T-helper 2 cell treated with Interferon-gamma antibody and Interleukin-4, amounts not matched to agents 5 μg/mL and 100 μg/mL, for 36 hours (primary cell): ENCODE results near the gene FAM13A.
"Not testable (repeated sequence)": the region's sequence is repeated elsewhere in the genome, so short reads cannot be mapped to it uniquely, and the experiment has no call there.

Experiments used
- DNase-seq: peaks from one replicate; pipeline ENCODE4 v3.0.0; 2021; ENCODE audit warnings: low spot score
- H3K27ac Mint-ChIP-seq: one replicate; pipeline ENCODE4 v1.8.0; 2021; ENCODE audit warnings: mild to moderate bottlenecking, mixed read lengths
- H3K27me3 Mint-ChIP-seq: one replicate; pipeline ENCODE4 v1.8.0; 2021; ENCODE audit warnings: low read depth, mixed read lengths
- H3K36me3 Mint-ChIP-seq: one replicate; pipeline ENCODE4 v1.8.0; 2021; ENCODE audit warnings: low read depth, mixed read lengths
- H3K4me1 Mint-ChIP-seq: one replicate; pipeline ENCODE4 v1.8.0; 2021; ENCODE audit warnings: low read depth, mixed read lengths
- H3K4me3 Mint-ChIP-seq: one replicate; pipeline ENCODE4 v1.8.0; 2022; ENCODE audit warnings: mild to moderate bottlenecking, moderate library complexity, mixed read lengths
- H3K9me3 Mint-ChIP-seq: one replicate; pipeline ENCODE4 v1.8.0; 2021; ENCODE audit warnings: mixed read lengths

The FAM13A gene

DNA sequence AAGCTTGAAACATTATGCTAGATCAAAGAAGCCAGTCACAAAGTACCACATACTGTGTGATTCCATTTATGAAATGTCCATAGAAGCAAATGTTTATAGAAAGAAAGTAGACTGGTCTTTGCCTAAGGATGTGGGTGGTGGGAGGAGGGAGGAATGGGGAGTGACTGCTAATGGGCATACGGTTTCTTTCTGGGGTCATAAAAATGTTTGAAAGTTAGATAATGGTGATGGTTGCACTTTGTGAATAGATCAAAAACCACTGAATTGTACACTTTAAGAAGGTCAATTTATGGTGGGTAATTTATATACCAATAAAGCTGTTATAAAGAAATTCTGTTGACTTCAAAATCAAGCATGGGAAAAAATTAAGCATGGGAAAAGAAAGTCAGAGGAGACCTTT, 56.6 kb downstream of the FAM13A start:
- no peaks in the 10 kb centered on the region for H3K9me3 Mint-ChIP-seq
- H3K4me1 Mint-ChIP-seq = no peaks in the 10 kb centered on the region
- no peak for DNase-seq
- no peaks in the 10 kb centered on the region for H3K36me3 Mint-ChIP-seq
- no peak overlapping the region for H3K27ac Mint-ChIP-seq
- no peak overlapping the region for H3K4me3 Mint-ChIP-seq
- no peaks in the 10 kb centered on the region for H3K27me3 Mint-ChIP-seq

GRCh38 chr4:88999392-88999930, 57.5 kb downstream of the FAM13A start:
- H3K9me3 Mint-ChIP-seq = no peaks in the 10 kb centered on the region
- H3K4me1 Mint-ChIP-seq = no peaks in the 10 kb centered on the region
- H3K36me3 Mint-ChIP-seq = no peaks in the 10 kb centered on the region
- no peaks in the 10 kb centered on the region for H3K27me3 Mint-ChIP-seq
- no peak for DNase-seq
- H3K27ac Mint-ChIP-seq = no peak overlapping the region
- H3K4me3 Mint-ChIP-seq = no peak overlapping the region

DNA sequence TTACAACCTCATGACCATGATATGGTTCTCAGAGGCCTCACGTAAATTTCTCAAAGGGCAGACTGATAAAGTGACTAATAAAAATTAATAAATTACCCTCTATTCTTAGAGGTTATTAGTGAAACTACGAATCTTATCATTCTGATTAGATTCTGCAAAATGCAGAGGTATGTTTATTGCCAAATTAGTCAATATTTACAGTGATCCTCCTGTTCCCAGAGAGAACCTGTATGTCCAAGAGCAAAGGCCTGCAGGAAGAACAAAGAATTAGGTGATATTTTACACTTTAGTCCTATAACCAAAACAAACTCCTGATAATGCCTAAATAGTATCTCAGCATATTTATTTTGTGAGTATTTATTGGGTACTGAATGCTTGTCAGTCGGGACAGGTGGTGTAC, 58.1 kb downstream of the FAM13A start:
- Mint-ChIP-seq H3K27ac (no peak overlapping the region), H3K27me3 (no peaks in the 10 kb centered on the region), H3K9me3 (no peaks in the 10 kb centered on the region), H3K4me1 (no peaks in the 10 kb centered on the region), H3K36me3 (no peaks in the 10 kb centered on the region), H3K4me3 (no peak overlapping the region)
- no peak for DNase-seq

DNA sequence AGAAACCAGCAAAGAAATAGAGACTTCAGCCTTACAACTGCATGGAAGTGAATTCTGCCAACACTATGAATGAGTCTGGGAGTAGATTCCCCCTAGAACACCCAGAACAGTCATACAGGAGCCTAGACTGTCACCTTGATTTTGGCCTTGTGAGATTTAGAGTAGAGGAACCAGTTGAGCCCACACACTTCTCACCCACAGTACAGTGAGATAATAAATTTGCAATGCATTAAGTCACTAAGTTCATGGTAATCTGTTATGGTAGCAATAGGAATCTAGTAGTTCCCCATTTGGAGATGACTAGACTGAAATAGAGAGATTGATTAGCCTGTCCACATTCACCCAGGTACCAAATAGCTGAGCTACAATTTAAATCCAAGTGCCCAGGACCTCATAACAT, 59.0 kb downstream of the FAM13A start:
- Mint-ChIP-seq H3K4me3 (no peak overlapping the region), H3K4me1 (no peaks in the 10 kb centered on the region), H3K27ac (no peak overlapping the region), H3K36me3 (no peaks in the 10 kb centered on the region), H3K9me3 (no peaks in the 10 kb centered on the region), H3K27me3 (no peaks in the 10 kb centered on the region)
- no peak for DNase-seq

- Mint-ChIP-seq H3K9me3 (no peaks in the 10 kb centered on the region), H3K27me3 (no peaks in the 10 kb centered on the region), H3K27ac (no peak overlapping the region), H3K4me3 (no peak overlapping the region), H3K36me3 (no peaks in the 10 kb centered on the region), H3K4me1 (no peaks in the 10 kb centered on the region)
- DNase-seq = no peak
These were observed 61.1 kb downstream of the FAM13A start for GRCh38 chr4:88995874-88996273.

DNA sequence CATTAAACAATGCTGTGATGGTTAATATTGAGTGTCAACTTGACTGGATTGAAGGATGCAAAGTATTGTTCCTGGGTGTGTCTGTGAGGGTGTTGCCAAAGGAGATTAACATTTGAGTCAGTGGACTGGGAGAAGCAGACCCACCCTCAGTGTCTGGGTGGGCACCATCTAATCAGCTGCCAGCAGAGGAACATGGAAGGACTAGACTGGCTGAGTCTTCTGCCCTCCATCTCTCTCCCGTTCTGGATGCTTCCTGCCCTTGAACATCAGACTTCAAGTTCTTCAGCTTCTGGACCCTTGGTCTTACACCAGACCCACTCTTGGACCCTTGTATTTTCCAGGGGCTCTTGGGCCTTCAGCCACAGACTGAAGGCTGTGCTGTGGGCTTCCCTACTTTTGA, 61.7 kb downstream of the FAM13A start:
- not testable (repeated sequence) for H3K27ac Mint-ChIP-seq, H3K4me1 Mint-ChIP-seq, H3K27me3 Mint-ChIP-seq, H3K9me3 Mint-ChIP-seq, H3K4me3 Mint-ChIP-seq, H3K36me3 Mint-ChIP-seq, DNase-seq

- Mint-ChIP-seq H3K4me1 (no peaks in the 10 kb centered on the region), H3K27ac (no peak overlapping the region), H3K9me3 (no peaks in the 10 kb centered on the region), H3K4me3 (no peak overlapping the region), H3K36me3 (no peaks in the 10 kb centered on the region), H3K27me3 (no peaks in the 10 kb centered on the region)
- DNase-seq = no peak
These were observed 63.7 kb downstream of the FAM13A start for GRCh38 chr4:88993246-88993645.

DNA sequence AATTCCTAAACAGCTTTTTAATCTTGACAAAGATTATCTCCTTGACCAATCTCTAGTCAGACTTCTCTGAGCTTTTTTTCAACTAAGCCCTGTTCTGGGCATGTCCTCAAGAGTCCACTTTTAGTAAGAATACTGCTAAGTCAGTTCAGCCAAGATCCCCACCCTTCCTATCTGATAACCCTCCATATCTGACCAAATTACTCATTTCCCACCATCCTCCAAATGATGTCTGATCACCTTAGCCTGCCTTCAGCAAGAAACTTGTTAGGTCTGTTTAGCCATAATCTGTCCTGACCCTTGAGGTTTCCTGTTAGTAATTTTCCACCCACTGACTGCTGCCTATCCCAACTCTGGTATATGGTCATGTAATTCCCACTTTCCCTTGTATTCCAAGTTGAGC, 65.2 kb downstream of the FAM13A start:
- no peak for DNase-seq
- no peaks in the 10 kb centered on the region for H3K36me3 Mint-ChIP-seq
- H3K27ac Mint-ChIP-seq = no peak overlapping the region
- no peak overlapping the region for H3K4me3 Mint-ChIP-seq
- H3K4me1 Mint-ChIP-seq = no peaks in the 10 kb centered on the region
- no peaks in the 10 kb centered on the region for H3K27me3 Mint-ChIP-seq
- no peaks in the 10 kb centered on the region for H3K9me3 Mint-ChIP-seq

- DNase-seq = no peak
- H3K36me3 Mint-ChIP-seq = no peaks in the 10 kb centered on the region
- no peaks in the 10 kb centered on the region for H3K9me3 Mint-ChIP-seq
- H3K4me3 Mint-ChIP-seq = no peak overlapping the region
- H3K27me3 Mint-ChIP-seq = no peaks in the 10 kb centered on the region
- H3K27ac Mint-ChIP-seq = no peak overlapping the region
- no peaks in the 10 kb centered on the region for H3K4me1 Mint-ChIP-seq
These were observed 67.0 kb downstream of the FAM13A start for GRCh38 chr4:88989990-88990389.

DNA sequence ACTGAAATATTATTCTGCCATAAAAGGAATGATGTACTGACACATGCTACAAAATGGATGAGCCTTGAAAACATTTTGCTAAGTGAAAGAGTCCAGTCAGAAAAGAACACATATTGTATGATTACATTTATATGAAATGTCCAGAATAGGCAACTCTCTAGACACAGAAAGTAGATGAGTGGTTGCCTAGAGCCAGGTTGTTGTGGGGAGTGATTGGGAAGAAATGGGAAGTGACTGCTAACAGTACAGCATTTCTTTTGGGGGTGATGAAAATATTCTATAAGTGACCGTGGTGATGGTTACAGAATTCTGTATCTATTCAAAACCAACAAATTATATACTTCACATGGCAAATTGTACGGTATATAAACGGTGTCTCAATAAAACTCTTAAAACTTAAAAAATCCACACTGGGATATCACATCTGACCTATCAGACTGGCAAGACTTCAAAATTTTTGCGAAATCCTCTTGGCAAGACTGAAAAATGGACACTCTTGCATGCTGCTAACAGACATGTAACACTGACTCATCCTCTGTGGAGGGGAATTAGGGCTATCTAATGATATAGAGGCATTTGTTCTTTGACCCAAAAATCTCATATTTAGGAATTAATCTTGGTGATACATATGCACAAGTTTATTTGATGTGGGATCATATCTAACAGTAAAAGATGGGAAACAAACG, 71.8 kb downstream of the FAM13A start:
- H3K27ac Mint-ChIP-seq = no peak overlapping the region
- H3K4me3 Mint-ChIP-seq = no peak overlapping the region
- no peaks in the 10 kb centered on the region for H3K36me3 Mint-ChIP-seq
- H3K4me1 Mint-ChIP-seq = no peaks in the 10 kb centered on the region
- H3K27me3 Mint-ChIP-seq = no peaks in the 10 kb centered on the region
- H3K9me3 Mint-ChIP-seq = no peaks in the 10 kb centered on the region
- DNase-seq = no peak

DNA sequence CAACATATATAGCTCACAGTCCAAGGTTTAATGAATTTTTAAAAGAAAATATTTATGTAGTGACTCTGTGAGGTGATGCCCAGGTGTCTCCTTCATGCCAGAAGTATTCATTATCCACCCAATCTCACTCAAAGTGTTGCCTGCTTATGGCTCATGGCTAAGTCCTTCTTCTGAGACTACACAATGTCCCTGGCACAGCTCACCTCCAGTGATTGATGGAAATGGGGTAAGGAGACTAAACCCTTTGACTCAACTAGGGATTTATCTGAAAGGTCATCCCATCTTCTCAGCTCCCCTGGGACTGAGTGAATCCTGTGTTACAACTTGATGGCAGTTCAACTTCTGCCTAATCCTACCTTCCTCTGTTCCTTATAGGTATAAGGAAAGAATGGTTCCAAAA, 74.2 kb downstream of the FAM13A start:
- H3K27ac Mint-ChIP-seq = no peak overlapping the region
- no peaks in the 10 kb centered on the region for H3K36me3 Mint-ChIP-seq
- no peaks in the 10 kb centered on the region for H3K9me3 Mint-ChIP-seq
- H3K4me3 Mint-ChIP-seq = no peak overlapping the region
- H3K4me1 Mint-ChIP-seq = no peaks in the 10 kb centered on the region
- no peaks in the 10 kb centered on the region for H3K27me3 Mint-ChIP-seq
- DNase-seq = no peak

DNA sequence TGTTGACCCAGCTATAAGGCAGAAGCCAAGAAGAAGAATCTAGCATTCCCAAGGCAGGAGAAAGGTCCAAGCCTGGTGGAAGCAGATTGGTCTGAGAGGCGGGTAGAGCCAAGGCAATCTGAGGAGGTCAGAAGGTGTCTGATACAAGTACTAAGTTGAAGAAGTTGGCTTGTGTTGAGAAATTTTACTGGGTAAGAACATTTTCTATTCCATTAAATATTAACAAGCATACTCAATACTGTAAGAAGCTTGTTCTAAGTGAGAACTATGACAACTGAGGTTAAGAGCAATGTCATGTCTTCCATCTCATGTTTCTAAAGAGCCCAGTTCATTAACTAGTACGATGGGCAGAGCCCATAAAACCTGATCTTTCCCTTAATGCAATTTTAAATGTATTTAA, 75.0 kb downstream of the FAM13A start:
- Mint-ChIP-seq H3K27me3 (no peaks in the 10 kb centered on the region), H3K4me1 (no peaks in the 10 kb centered on the region), H3K27ac (no peak overlapping the region)

DNA sequence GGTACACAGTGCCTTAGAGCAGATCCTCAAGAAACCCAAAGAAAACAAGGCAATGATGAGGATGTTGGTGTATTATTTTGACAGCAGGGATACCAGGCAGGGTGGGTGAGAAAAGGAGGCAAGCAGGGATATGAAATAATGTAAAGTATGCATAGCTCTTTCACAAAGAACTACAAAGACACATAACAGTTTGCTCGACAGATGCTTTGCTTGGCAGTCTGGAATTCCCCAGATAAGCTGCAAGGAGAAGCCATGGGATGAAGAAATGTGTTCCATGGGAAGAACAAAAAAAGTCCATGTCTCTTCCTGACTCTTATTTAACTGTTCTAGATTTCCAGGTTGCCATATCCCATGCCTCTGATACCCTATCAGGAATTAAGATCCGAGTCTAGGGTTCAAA, 75.4 kb downstream of the FAM13A start:
- Mint-ChIP-seq H3K27ac (no peak overlapping the region), H3K4me3 (no peak overlapping the region), H3K36me3 (no peaks in the 10 kb centered on the region), H3K4me1 (no peaks in the 10 kb centered on the region), H3K27me3 (no peaks in the 10 kb centered on the region), H3K9me3 (no peaks in the 10 kb centered on the region)
- DNase-seq = no peak

More for the DNA sequence above, 75.0 kb downstream of the FAM13A start:
- H3K4me3 Mint-ChIP-seq = no peak overlapping the region
- no peak for DNase-seq
- H3K9me3 Mint-ChIP-seq = no peaks in the 10 kb centered on the region
- no peaks in the 10 kb centered on the region for H3K36me3 Mint-ChIP-seq

- Mint-ChIP-seq H3K4me3 (no peak overlapping the region), H3K27ac (no peak overlapping the region), H3K4me1 (no peaks in the 10 kb centered on the region), H3K36me3 (no peaks in the 10 kb centered on the region), H3K27me3 (no peaks in the 10 kb centered on the region), H3K9me3 (no peaks in the 10 kb centered on the region)
- no peak for DNase-seq
These were observed 77.7 kb downstream of the FAM13A start for GRCh38 chr4:88979276-88979675.

GRCh38 chr4:88976775-88977035, 80.3 kb downstream of the FAM13A start:
- no peaks in the 10 kb centered on the region for H3K4me1 Mint-ChIP-seq
- no peaks in the 10 kb centered on the region for H3K9me3 Mint-ChIP-seq
- DNase-seq = no peak
- H3K4me3 Mint-ChIP-seq = no peak overlapping the region
- no peaks in the 10 kb centered on the region for H3K27me3 Mint-ChIP-seq
- H3K27ac Mint-ChIP-seq = no peak overlapping the region
- H3K36me3 Mint-ChIP-seq = no peaks in the 10 kb centered on the region
